ENCODE measurements around the gene SLC27A5. TPM values are rescaled to one million over a fixed set of nuclear protein-coding genes. Genes with fewer than 3 reads are reported as not detected.

The SLC27A5 gene
- total and polyA plus RNA-seq, 2 experiments from 2014 or later, result 3.6 to 5.1 TPM

GRCh38 chr19:58551577-58552471 lies 40.0 kb upstream of the SLC27A5 start:
- no peak overlapping the region for H3K27ac ChIP-seq
- no peaks in the 10 kb centered on the region for H3K9me3 ChIP-seq (ENCODE audit: low read depth)
- TF ChIP-seq EZH2phosphoT487 (IDR thresholded peaks at IDR 0.05; ENCODE audit: insufficient read depth, low read depth) (no peak), EZH2 (IDR thresholded peaks at IDR 0.05; ENCODE audit: insufficient read depth, poor library complexity, severe bottlenecking) (no peak)
- H3K9me2 ChIP-seq (ENCODE audit: insufficient read depth), result no peaks in the 10 kb centered on the region
- peaks cover 22% of the 10 kb centered on the region for H3K4me1 ChIP-seq (ENCODE audit: insufficient read depth)
- H3K36me3 ChIP-seq (ENCODE audit: low read depth), result peaks cover 50% of the 10 kb centered on the region
- no peak overlapping the region for H3K9ac ChIP-seq
- DNase-seq, result no peak
- no peak overlapping the region for H3K4me3 ChIP-seq
- H2AFZ ChIP-seq, result no peak overlapping the region
- H3K4me2 ChIP-seq (ENCODE audit: unreplicated experiment), result no peak overlapping the region
- in situ Hi-C loops (cut with MboI), result no loop called here
- WGBS, 2 experiments (ENCODE audit: low coverage in 1 of 2, low lambda C conversion rate in 2 of 2, missing lambda C conversion rate in 2 of 2), result 93 to 94% methylated on average over 17 to 18 of the region's 18 CpGs
- peaks cover 95% of the 10 kb centered on the region for H3K79me2 ChIP-seq (ENCODE audit: insufficient read depth)
- H4K20me1 ChIP-seq (ENCODE audit: insufficient read depth), result no peaks in the 10 kb centered on the region; the same call in 1 of the 2 replicates
- no peaks in the 10 kb centered on the region for H3K27me3 ChIP-seq (replicated peaks; ENCODE audit: insufficient read depth)
- H3F3A ChIP-seq (ENCODE audit: insufficient read depth), result peaks cover 40% of the 10 kb centered on the region

GRCh38 chr19:58551123-58551497 lies 39.3 kb upstream of the SLC27A5 start:
- WGBS, 2 experiments (ENCODE audit: low coverage in 1 of 2, low lambda C conversion rate in 2 of 2, missing lambda C conversion rate in 2 of 2), result 61 to 68% methylated on average over 1 of the region's 1 CpG
- TF ChIP-seq EZH2phosphoT487 (IDR thresholded peaks at IDR 0.05; ENCODE audit: insufficient read depth, low read depth) (no peak), EZH2 (IDR thresholded peaks at IDR 0.05; ENCODE audit: insufficient read depth, poor library complexity, severe bottlenecking) (no peak)
- peaks cover 25% of the 10 kb centered on the region for H3K4me1 ChIP-seq (ENCODE audit: insufficient read depth)
- H3K79me2 ChIP-seq (ENCODE audit: insufficient read depth), result peaks cover 95% of the 10 kb centered on the region
- H3K27me3 ChIP-seq (replicated peaks; ENCODE audit: insufficient read depth), result no peaks in the 10 kb centered on the region
- H3K9me3 ChIP-seq (ENCODE audit: low read depth), result no peaks in the 10 kb centered on the region
- H3K9me2 ChIP-seq (ENCODE audit: insufficient read depth), result no peaks in the 10 kb centered on the region
- H2AFZ ChIP-seq, result no peak overlapping the region
- H3K36me3 ChIP-seq (ENCODE audit: low read depth), result peaks cover 47% of the 10 kb centered on the region
- H3F3A ChIP-seq (ENCODE audit: insufficient read depth), result peaks cover 40% of the 10 kb centered on the region
- no peak overlapping the region for H3K27ac ChIP-seq
- no peak overlapping the region for H3K4me3 ChIP-seq
- H3K9ac ChIP-seq, result no peak overlapping the region
- H4K20me1 ChIP-seq (ENCODE audit: insufficient read depth), result peaks cover 6% of the 10 kb centered on the region; the same call in 1 of the 2 replicates
- no peak overlapping the region for H3K4me2 ChIP-seq (ENCODE audit: unreplicated experiment)
- in situ Hi-C loops (cut with MboI), result no loop called here
- no peak for DNase-seq

GRCh38 chr19:58550362-58551122 lies 38.8 kb upstream of the SLC27A5 start:
- no peak overlapping the region for H3K4me2 ChIP-seq (ENCODE audit: unreplicated experiment)
- peaks cover 95% of the 10 kb centered on the region for H3K79me2 ChIP-seq (ENCODE audit: insufficient read depth)
- WGBS, 2 experiments (ENCODE audit: low coverage in 1 of 2, low lambda C conversion rate in 2 of 2, missing lambda C conversion rate in 2 of 2), result 87 to 89% methylated on average over 11 to 12 of the region's 13 CpGs
- H3K27ac ChIP-seq, result no peak overlapping the region
- H3K4me1 ChIP-seq (ENCODE audit: insufficient read depth), result peaks cover 24% of the 10 kb centered on the region
- H3K36me3 ChIP-seq (ENCODE audit: low read depth), result peaks cover 47% of the 10 kb centered on the region
- H3K9ac ChIP-seq, result no peak overlapping the region
- TF ChIP-seq EZH2phosphoT487 (IDR thresholded peaks at IDR 0.05; ENCODE audit: insufficient read depth, low read depth) (no peak), EZH2 (IDR thresholded peaks at IDR 0.05; ENCODE audit: insufficient read depth, poor library complexity, severe bottlenecking) (no peak)
- no peaks in the 10 kb centered on the region for H3K27me3 ChIP-seq (replicated peaks; ENCODE audit: insufficient read depth)
- peaks cover 10% of the 10 kb centered on the region; the same call in 1 of the 2 replicates for H4K20me1 ChIP-seq (ENCODE audit: insufficient read depth)
- no peak overlapping the region for H2AFZ ChIP-seq
- no peak overlapping the region for H3K4me3 ChIP-seq
- H3K9me2 ChIP-seq (ENCODE audit: insufficient read depth), result no peaks in the 10 kb centered on the region
- in situ Hi-C loops (cut with MboI), result no loop called here
- H3F3A ChIP-seq (ENCODE audit: insufficient read depth), result peaks cover 40% of the 10 kb centered on the region
- no peak for DNase-seq
- H3K9me3 ChIP-seq (ENCODE audit: low read depth), result no peaks in the 10 kb centered on the region

GRCh38 chr19:58549664-58550361 lies 38.0 kb upstream of the SLC27A5 start:
- WGBS, 2 experiments (ENCODE audit: low coverage in 1 of 2, low lambda C conversion rate in 2 of 2, missing lambda C conversion rate in 2 of 2), result 93 to 95% methylated on average over 11 of the region's 11 CpGs

More at GRCh38 chr19:58549664-58550361, 38.0 kb upstream of the SLC27A5 start:
- no peak for DNase-seq
- no peak overlapping the region for H3K4me3 ChIP-seq
- no peaks in the 10 kb centered on the region for H3K9me2 ChIP-seq (ENCODE audit: insufficient read depth)
- H3K27ac ChIP-seq, result no peak overlapping the region
- peaks cover 40% of the 10 kb centered on the region for H3F3A ChIP-seq (ENCODE audit: insufficient read depth)
- peaks cover 14% of the 10 kb centered on the region; the same call in 1 of the 2 replicates for H4K20me1 ChIP-seq (ENCODE audit: insufficient read depth)
- H3K79me2 ChIP-seq (ENCODE audit: insufficient read depth), result peaks cover 98% of the 10 kb centered on the region
- peaks cover 47% of the 10 kb centered on the region for H3K36me3 ChIP-seq (ENCODE audit: low read depth)
- H3K27me3 ChIP-seq (replicated peaks; ENCODE audit: insufficient read depth), result no peaks in the 10 kb centered on the region
- H3K4me2 ChIP-seq (ENCODE audit: unreplicated experiment), result no peak overlapping the region
- peaks cover 20% of the 10 kb centered on the region for H3K4me1 ChIP-seq (ENCODE audit: insufficient read depth)
- TF ChIP-seq EZH2 (IDR thresholded peaks at IDR 0.05; ENCODE audit: insufficient read depth, poor library complexity, severe bottlenecking), result no peak
- no peak for TF ChIP-seq EZH2phosphoT487 (IDR thresholded peaks at IDR 0.05; ENCODE audit: insufficient read depth, low read depth)
- in situ Hi-C loops (cut with MboI), result no loop called here
- no peak overlapping the region for H3K9ac ChIP-seq
- H2AFZ ChIP-seq, result no peak overlapping the region
- no peaks in the 10 kb centered on the region for H3K9me3 ChIP-seq (ENCODE audit: low read depth)

Data from GM23248 (cell line).